ENCODE results near the gene MAB21L2.

Gene MAB21L2

GRCh38 chr4:150609131-150609530 lies 27.2 kb downstream of the MAB21L2 start:
- DNase-seq (ENCODE audit: low read depth in 2 of 2): no peak

- no peak for DNase-seq (ENCODE audit: low read depth in 2 of 2)
Measured at GRCh38 chr4:150619042-150619441, 37.1 kb downstream of the MAB21L2 start.

- DNase-seq (ENCODE audit: low read depth in 2 of 2): no peak
Measured at GRCh38 chr4:150624055-150624454, 42.1 kb downstream of the MAB21L2 start.

- DNase-seq (ENCODE audit: low read depth in 2 of 2): no peak
Measured at GRCh38 chr4:150625033-150625432, 43.1 kb downstream of the MAB21L2 start.

GRCh38 chr4:150628073-150628472 lies 46.1 kb downstream of the MAB21L2 start:
- DNase-seq (ENCODE audit: low read depth in 2 of 2): no peak

- DNase-seq (ENCODE audit: low read depth in 2 of 2): no peak
Measured at GRCh38 chr4:150632639-150633038, 50.7 kb downstream of the MAB21L2 start.
